Mucosa of descending colon (tissue), 3 donors: Measurements from ENCODE around the gene RBM33. TPM values are rescaled to one million over a fixed set of nuclear protein-coding genes. Genes with fewer than 3 reads are reported as not detected.

Experiments used
- ATAC-seq: fragments of 200-7000 bp; cut with Tn5 transposase; one replicate; pipeline ENCODE4 v1.9.1; 2020; ENCODE audit warnings: mild to moderate bottlenecking, moderate library complexity
- DNase-seq, 3 donors: peaks; one replicate each; pipeline ENCODE4 v3.0.0-alpha.2; 2020
- H3K36me3 ChIP-seq: fragments of 200-600 bp; one replicate; pipeline ENCODE4 v1.8.0; 2021; ENCODE audit warnings: low read depth, mild to moderate bottlenecking
- H3K4me1 ChIP-seq: fragments of 200-600 bp; one replicate; pipeline ENCODE4 v1.8.0; 2021; ENCODE audit warnings: low read depth, mild to moderate bottlenecking
- H3K4me3 ChIP-seq: fragments of 200-600 bp; one replicate; pipeline ENCODE4 v1.8.0; 2021; ENCODE audit warnings: mild to moderate bottlenecking
- H3K9me3 ChIP-seq: fragments of 200-600 bp; one replicate; pipeline ENCODE4 v1.8.0; 2021; ENCODE audit warnings: mild to moderate bottlenecking
- intact Hi-C, 2 donors: fragments of 100-400 bp; cut with DNase I in 1 of 2; cut with micrococcal nuclease in 1 of 2; formaldehyde crosslinking; loops; one replicate each; pipeline versions ENCODE4 v1.11.0 to v1.11.1; 2022; cut with DNase I, micrococcal nuclease
- total RNA-seq, 3 donors: library from RNA; stranded (reverse); fragmentation: NEBNext Ultra II Directional in 2 of 3; extraction: Animal tissue kit (Norgen Biotek cat#: 25700) in 2 of 3; gene quantifications; one replicate each; pipeline versions ENCODE4 v1.2.1 to v1.2.4, GENCODE V29; 2021 to 2023
- TF ChIP-seq, protein P1 (sequence below): fragments of 200-600 bp; IDR thresholded peaks from one replicate; pipeline ENCODE4 v1.8.0; 2022; ENCODE audit warnings: antibody characterized with exemption, mild to moderate bottlenecking
- donor health status: DM: no; HTN: no; CAD: no; lungs with moderate emphysema.
- donor health status: DM: no; HTN: no; CAD: no.
- donor health status: DM: no; HTN: yes; CAD: no.

Gene RBM33
- total RNA-seq, 3 donors from 2014 or later = 59.9 to 75.8 (median 69.8) TPM

DNA sequence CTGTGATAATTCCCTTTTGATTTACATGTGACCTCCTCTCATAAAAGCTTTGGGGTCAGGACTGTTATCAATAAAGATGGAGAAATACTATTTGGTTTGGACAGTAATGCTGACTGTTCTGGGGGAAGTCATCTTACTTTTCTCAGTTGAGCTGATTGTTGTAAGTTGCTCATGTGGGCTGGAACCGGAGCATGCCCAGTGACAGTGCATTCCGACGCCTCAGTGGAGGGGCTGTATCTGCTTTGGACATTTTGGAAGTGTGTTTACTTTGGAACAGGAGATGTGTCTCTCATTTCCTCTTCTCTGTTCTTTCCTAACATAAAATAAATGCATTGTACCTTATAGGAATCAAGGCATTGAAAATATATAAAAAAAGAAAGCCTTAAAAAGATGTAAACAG, 30.1 kb downstream of the RBM33 start:
- TF ChIP-seq, protein P1, sequence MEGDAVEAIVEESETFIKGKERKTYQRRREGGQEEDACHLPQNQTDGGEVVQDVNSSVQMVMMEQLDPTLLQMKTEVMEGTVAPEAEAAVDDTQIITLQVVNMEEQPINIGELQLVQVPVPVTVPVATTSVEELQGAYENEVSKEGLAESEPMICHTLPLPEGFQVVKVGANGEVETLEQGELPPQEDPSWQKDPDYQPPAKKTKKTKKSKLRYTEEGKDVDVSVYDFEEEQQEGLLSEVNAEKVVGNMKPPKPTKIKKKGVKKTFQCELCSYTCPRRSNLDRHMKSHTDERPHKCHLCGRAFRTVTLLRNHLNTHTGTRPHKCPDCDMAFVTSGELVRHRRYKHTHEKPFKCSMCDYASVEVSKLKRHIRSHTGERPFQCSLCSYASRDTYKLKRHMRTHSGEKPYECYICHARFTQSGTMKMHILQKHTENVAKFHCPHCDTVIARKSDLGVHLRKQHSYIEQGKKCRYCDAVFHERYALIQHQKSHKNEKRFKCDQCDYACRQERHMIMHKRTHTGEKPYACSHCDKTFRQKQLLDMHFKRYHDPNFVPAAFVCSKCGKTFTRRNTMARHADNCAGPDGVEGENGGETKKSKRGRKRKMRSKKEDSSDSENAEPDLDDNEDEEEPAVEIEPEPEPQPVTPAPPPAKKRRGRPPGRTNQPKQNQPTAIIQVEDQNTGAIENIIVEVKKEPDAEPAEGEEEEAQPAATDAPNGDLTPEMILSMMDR = no peak
- H3K4me3 ChIP-seq = no peak overlapping the region
- no peaks in the 10 kb centered on the region for H3K36me3 ChIP-seq
- DNase-seq (no peak), ATAC-seq (no peak)
- no peaks in the 10 kb centered on the region for H3K9me3 ChIP-seq
- intact Hi-C loops = no loop called here
- peaks cover 11% of the 10 kb centered on the region for H3K4me1 ChIP-seq

DNA sequence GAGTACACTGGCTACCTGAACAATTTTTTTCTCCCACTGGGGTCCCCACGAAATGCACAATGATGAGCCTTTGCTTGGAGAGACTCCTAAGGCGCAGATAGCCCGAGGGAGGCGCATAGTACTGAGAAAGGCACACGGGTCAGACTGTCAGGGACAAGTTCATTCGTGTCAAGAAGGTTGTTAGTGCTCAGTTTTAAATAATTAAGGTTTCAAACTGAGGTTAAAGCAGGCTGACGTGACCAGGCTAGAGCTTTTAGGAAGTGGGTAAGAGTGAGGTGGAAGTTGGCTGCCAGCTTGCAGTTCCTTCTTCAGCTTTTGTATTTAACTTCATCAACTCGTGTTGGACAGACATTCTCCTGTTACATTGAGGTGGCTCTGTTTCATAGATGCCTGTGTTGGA, 31.6 kb downstream of the RBM33 start:
- intact Hi-C loops = no loop called here
- Histone ChIP-seq H3K4me1 (peaks cover 2% of the 10 kb centered on the region), H3K9me3 (no peaks in the 10 kb centered on the region), H3K36me3 (no peaks in the 10 kb centered on the region), H3K4me3 (no peak overlapping the region)
- DNase-seq = no peak
- no peak for ATAC-seq
- TF ChIP-seq, protein P1 = no peak

DNA sequence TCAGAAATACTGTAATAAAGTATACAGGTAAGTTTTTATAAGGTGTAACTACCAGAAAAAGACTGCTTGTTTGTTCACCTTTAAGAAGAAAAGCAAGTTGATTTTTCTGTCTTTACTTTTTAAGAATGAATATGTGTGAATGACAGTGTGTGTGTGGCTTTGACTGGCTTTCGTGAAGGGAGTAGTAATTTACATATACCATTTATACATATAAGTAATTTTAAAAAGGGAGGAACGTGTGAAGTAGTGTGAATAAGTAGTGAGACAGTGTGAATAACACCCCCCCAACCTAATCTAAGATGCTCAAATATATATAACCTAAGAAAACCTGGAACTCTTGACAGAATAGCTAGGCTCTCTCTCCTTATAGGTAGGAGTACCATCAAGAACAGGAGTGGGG, 33.2 kb downstream of the RBM33 start:
- no peak overlapping the region for H3K4me3 ChIP-seq
- no peaks in the 10 kb centered on the region for H3K4me1 ChIP-seq
- no peak for ATAC-seq
- DNase-seq = no peak
- peaks cover 7% of the 10 kb centered on the region for H3K36me3 ChIP-seq
- TF ChIP-seq, protein P1 = no peak
- intact Hi-C loops = no loop called here
- H3K9me3 ChIP-seq = no peaks in the 10 kb centered on the region

DNA sequence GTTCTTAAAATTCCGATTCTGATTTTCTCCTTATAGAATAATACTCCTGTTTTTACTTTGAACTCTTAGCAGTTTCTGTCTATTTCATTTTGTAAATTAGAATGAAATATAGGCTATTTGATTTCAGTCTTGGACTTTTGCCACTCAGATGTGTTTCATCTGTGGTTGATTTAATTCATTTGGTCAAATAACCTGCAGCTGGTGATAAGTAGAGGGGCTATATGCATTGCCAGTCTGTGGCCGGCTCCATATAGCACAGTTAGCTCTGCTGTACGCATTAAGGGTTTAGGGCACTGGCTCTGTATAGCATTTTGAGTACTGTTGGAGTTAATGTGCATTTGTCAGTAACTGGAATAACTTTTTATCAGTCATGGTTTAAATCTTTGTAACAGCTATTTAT, 35.7 kb downstream of the RBM33 start:
- no peak overlapping the region for H3K4me3 ChIP-seq
- no peaks in the 10 kb centered on the region for H3K4me1 ChIP-seq
- ATAC-seq (no peak), DNase-seq (no peak)
- intact Hi-C loops = no loop called here
- peaks cover 7% of the 10 kb centered on the region for H3K36me3 ChIP-seq
- H3K9me3 ChIP-seq = no peaks in the 10 kb centered on the region
- TF ChIP-seq, protein P1 = no peak

DNA sequence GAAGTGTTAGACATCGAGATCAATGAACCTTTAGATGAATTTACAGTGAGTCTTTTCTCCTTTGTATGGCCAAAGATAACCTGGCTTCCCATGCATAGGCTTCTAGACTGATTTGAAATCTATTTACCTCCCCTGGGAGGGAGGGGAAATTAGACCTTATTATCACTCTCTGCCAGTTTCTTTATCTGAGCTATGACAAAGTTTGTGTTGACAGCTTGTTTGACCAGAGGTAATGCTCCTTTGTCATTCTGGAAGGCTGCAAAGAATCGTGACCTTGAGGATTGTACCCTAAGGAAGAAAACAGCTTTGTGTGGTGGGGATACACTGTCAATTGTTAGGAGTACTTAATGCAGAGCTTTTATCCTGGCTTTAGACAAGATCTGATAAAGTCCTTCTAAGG, 36.4 kb downstream of the RBM33 start:
- H3K36me3 ChIP-seq = peaks cover 7% of the 10 kb centered on the region
- TF ChIP-seq, protein P1 = no peak
- H3K9me3 ChIP-seq = no peaks in the 10 kb centered on the region
- ATAC-seq (no peak), DNase-seq (no peak)
- H3K4me3 ChIP-seq = no peak overlapping the region
- intact Hi-C loops = no loop called here
- H3K4me1 ChIP-seq = no peaks in the 10 kb centered on the region

DNA sequence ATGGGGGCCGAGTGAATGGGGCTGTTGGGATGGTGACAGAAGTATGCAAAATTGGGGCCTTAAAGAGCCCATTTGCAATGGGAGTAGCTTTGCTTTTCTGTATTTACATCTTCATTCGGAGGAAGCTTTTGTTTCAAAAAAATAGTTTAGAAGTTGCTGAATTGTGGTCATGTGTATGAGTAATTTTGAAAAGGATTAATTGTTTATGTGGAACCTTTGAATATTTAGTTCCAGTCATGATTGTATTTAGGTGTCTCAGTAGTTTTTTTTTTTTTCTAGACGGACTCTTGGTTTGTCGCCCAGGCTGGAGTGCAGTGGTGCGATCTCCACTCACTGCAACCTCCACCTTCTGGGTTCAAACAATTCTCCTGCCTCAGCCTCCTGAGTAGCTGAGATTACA, 37.2 kb downstream of the RBM33 start:
- Histone ChIP-seq H3K36me3 (peaks cover 7% of the 10 kb centered on the region), H3K4me1 (no peaks in the 10 kb centered on the region), H3K4me3 (no peak overlapping the region), H3K9me3 (no peaks in the 10 kb centered on the region)
- intact Hi-C loops = no loop called here
- ATAC-seq (no peak), DNase-seq (no peak)
- TF ChIP-seq, protein P1 = no peak
